ENCODE data around the gene OGFOD2.

- TF ChIP-seq POLR2AphosphoS5 (IDR thresholded peaks at IDR 0.05; ENCODE audit: low read depth, low read length) (no peak), REST (IDR thresholded peaks at IDR 0.05; ENCODE audit: insufficient read depth in 1 of 2, low read depth in 2 of 2, low read length in 2 of 2) (peak; percentile 57 to 87; a peak in 3 of 4 replicates)
Measured at GRCh38 chr12:122956035-122956434, 19.0 kb upstream of the OGFOD2 start.

Data from PFSK-1 (cell line).